ENCODE results near the gene SSTR3. TPM values are rescaled to one million over a fixed set of nuclear protein-coding genes. Genes with fewer than 3 reads are reported as not detected.
"Not testable (repeated sequence)": the region's sequence is repeated elsewhere in the genome, so short reads cannot be mapped to it uniquely, and the experiment has no call there.

SSTR3 gene
- total and polyA plus RNA-seq, 2 of the 4 experiments (the other 2 are of a cell fraction): under 0.01 to 0.07 TPM

GRCh38 chr22:37202001-37202555, 10.2 kb downstream of the SSTR3 start:
- H2BK120ac ChIP-seq (ENCODE audit: low read depth, low read length): no peak overlapping the region
- peaks cover 0 to 6% of the 10 kb centered on the region in 2 experiments; a peak in 1 of 4 replicates for H3K79me1 ChIP-seq (ENCODE audit: low read depth in 1 of 2, low read length in 2 of 2)
- 93% methylated on average over 2 of the region's 5 CpGs; no CpG with 5 or more reads in 1 of the 2 experiments for WGBS, 2 experiments (ENCODE audit: extremely low coverage in 2 of 2, insufficient read length in 1 of 2)
- H2AK5ac ChIP-seq (ENCODE audit: low read depth, low read length): no peak overlapping the region
- no peak overlapping the region for H3K23ac ChIP-seq (ENCODE audit: low read depth, low read length)
- H3K56ac ChIP-seq (ENCODE audit: extremely low read depth, insufficient read depth, low read length): no peak overlapping the region
- ChIA-PET CTCF (interaction anchor here (0.6 kb wide), 1 partner anchor 60 kb away, joined by 4 read pairs; no protein-coding TSS in a partner anchor), POLR2A (ENCODE audit: unreplicated experiment) (no interaction called here)
- H4K20me1 ChIP-seq (ENCODE audit: insufficient read depth, low read length): no peaks in the 10 kb centered on the region
- no peak overlapping the region for H3K4ac ChIP-seq (ENCODE audit: low read depth, low read length)
- H4K8ac ChIP-seq (ENCODE audit: low read depth in 2 of 2, low read length in 2 of 2): no peak overlapping the region
- H3K27ac ChIP-seq (ENCODE audit: insufficient read depth, low read length): no peak overlapping the region
- TF ChIP-seq RFX5 (IDR thresholded peaks at IDR 0.05; ENCODE audit: low read depth, low read length) (no peak), MXI1 (IDR thresholded peaks at IDR 0.05; ENCODE audit: borderline replicate concordance, low read depth, low read length) (no peak), FOS (IDR thresholded peaks at IDR 0.05; ENCODE audit: low read depth, low read length) (no peak), RCOR1 (IDR thresholded peaks at IDR 0.05; ENCODE audit: insufficient replicate concordance, low read length) (no peak), POLR2A (IDR thresholded peaks at IDR 0.05; ENCODE audit: low read depth, low read length) (no peak), CHD1 (IDR thresholded peaks at IDR 0.05; ENCODE audit: low read depth, low read length) (no peak), MAZ (IDR thresholded peaks at IDR 0.05; ENCODE audit: borderline replicate concordance, low read depth, low read length) (no peak), CEBPB (IDR thresholded peaks at IDR 0.05; ENCODE audit: low read depth, low read length) (no peak), BHLHE40 (IDR thresholded peaks at IDR 0.05; ENCODE audit: low read depth, low read length) (no peak)
- H3K4me2 ChIP-seq (ENCODE audit: low read depth, low read length): no peak overlapping the region
- no peak overlapping the region for H4K91ac ChIP-seq (ENCODE audit: insufficient read depth, low read depth, low read length)
- BruUV-seq (replicated peaks): no TSS peak
- no peak overlapping the region for H4K5ac ChIP-seq (ENCODE audit: low read depth, low read length)
- dilution Hi-C loops (cut with HindIII; ENCODE audit: low sequenced_read_pairs, unreplicated experiment): no loop called here
- H2BK20ac ChIP-seq (ENCODE audit: low read depth, low read length): no peak overlapping the region
- DNase-seq (no peak), ATAC-seq (ENCODE audit: low read depth) (no peak)
- no peak overlapping the region for H3K9ac ChIP-seq (ENCODE audit: low read depth, low read length)
- no peak overlapping the region for H2BK15ac ChIP-seq (ENCODE audit: low read depth, low read length)
- no peaks in the 10 kb centered on the region for H3K27me3 ChIP-seq (ENCODE audit: control insufficient read depth, insufficient read depth, low read length)
- H3K4me1 ChIP-seq (ENCODE audit: control insufficient read depth, insufficient read depth, low read length): peaks cover 14% of the 10 kb centered on the region
- H3K9me1 ChIP-seq (ENCODE audit: insufficient read depth, low read length): peaks cover 7% of the 10 kb centered on the region
- no peak overlapping the region for H3K14ac ChIP-seq (replicated peaks; ENCODE audit: low read depth, low read length)
- no peak overlapping the region for H3K18ac ChIP-seq (ENCODE audit: low read depth, low read length)
- in situ Hi-C loops (cut with MboI; ENCODE audit: low sequenced_read_pairs): no loop called here
- H2BK5ac ChIP-seq (ENCODE audit: low read depth, low read length, poor library complexity, severe bottlenecking): no peak overlapping the region
- H3K9me3 ChIP-seq (ENCODE audit: control insufficient read depth, insufficient read depth, low read length): no peaks in the 10 kb centered on the region
- intact Hi-C loops (cut with micrococcal nuclease): no loop called here
- H3K4me3 ChIP-seq (ENCODE audit: insufficient read depth, low read depth, low read length): no peak overlapping the region
- H2AK9ac ChIP-seq (replicated peaks; ENCODE audit: low read depth, low read length, poor library complexity): no peak overlapping the region
- no peak overlapping the region for H2AFZ ChIP-seq (replicated peaks; ENCODE audit: low read length, poor library complexity)
- H3K36me3 ChIP-seq (ENCODE audit: control insufficient read depth, insufficient read depth, low read length): no peaks in the 10 kb centered on the region

- intact Hi-C loops (cut with micrococcal nuclease); H2AK5ac ChIP-seq (ENCODE audit: low read depth, low read length); H3K9me1 ChIP-seq (ENCODE audit: insufficient read depth, low read length); DNase-seq; H3K4me2 ChIP-seq (ENCODE audit: low read depth, low read length); dilution Hi-C loops (cut with HindIII; ENCODE audit: low sequenced_read_pairs, unreplicated experiment); H3K56ac ChIP-seq (ENCODE audit: extremely low read depth, insufficient read depth, low read length); H3K9me3 ChIP-seq (ENCODE audit: control insufficient read depth, insufficient read depth, low read length); H4K91ac ChIP-seq (ENCODE audit: insufficient read depth, low read depth, low read length); H3K14ac ChIP-seq (replicated peaks; ENCODE audit: low read depth, low read length); H2BK15ac ChIP-seq (ENCODE audit: low read depth, low read length); POLR2A ChIA-PET (ENCODE audit: unreplicated experiment); H3K18ac ChIP-seq (ENCODE audit: low read depth, low read length); H3K27me3 ChIP-seq (ENCODE audit: control insufficient read depth, insufficient read depth, low read length); H2BK120ac ChIP-seq (ENCODE audit: low read depth, low read length); H3K4ac ChIP-seq (ENCODE audit: low read depth, low read length); H3K4me3 ChIP-seq (ENCODE audit: insufficient read depth, low read depth, low read length); H2AFZ ChIP-seq (replicated peaks; ENCODE audit: low read length, poor library complexity); H2BK5ac ChIP-seq (ENCODE audit: low read depth, low read length, poor library complexity, severe bottlenecking); BruUV-seq (replicated peaks); CTCF ChIA-PET; ATAC-seq (ENCODE audit: low read depth); H3K23ac ChIP-seq (ENCODE audit: low read depth, low read length); H3K27ac ChIP-seq (ENCODE audit: insufficient read depth, low read length); H3K9ac ChIP-seq (ENCODE audit: low read depth, low read length); H3K79me1 ChIP-seq (ENCODE audit: low read depth in 1 of 2, low read length in 2 of 2); H3K36me3 ChIP-seq (ENCODE audit: control insufficient read depth, insufficient read depth, low read length); in situ Hi-C loops (cut with MboI; ENCODE audit: low sequenced_read_pairs); H4K5ac ChIP-seq (ENCODE audit: low read depth, low read length); H2AK9ac ChIP-seq (replicated peaks; ENCODE audit: low read depth, low read length, poor library complexity); H2BK20ac ChIP-seq (ENCODE audit: low read depth, low read length); H4K20me1 ChIP-seq (ENCODE audit: insufficient read depth, low read length); H4K8ac ChIP-seq (ENCODE audit: low read depth in 2 of 2, low read length in 2 of 2): not testable (repeated sequence)
- no CpG with 5 or more reads among the region's 6 CpGs for WGBS, 2 experiments (ENCODE audit: extremely low coverage in 2 of 2, insufficient read length in 1 of 2)
- H3K4me1 ChIP-seq (ENCODE audit: control insufficient read depth, insufficient read depth, low read length): peaks cover 19% of the 10 kb centered on the region
Measured at GRCh38 chr22:37201443-37201820, 10.8 kb downstream of the SSTR3 start.
